ENCODE measurements around the gene PLXND1. TPM values are rescaled to one million over a fixed set of nuclear protein-coding genes. Genes with fewer than 3 reads are reported as not detected.
A peak's percentile ranks its signal among the peaks of the same experiment; 100 is the strongest.
"Not testable (repeated sequence)": the region's sequence is repeated elsewhere in the genome, so short reads cannot be mapped to it uniquely, and the experiment has no call there.

Gene PLXND1
- polyA plus RNA-seq, 6 donors from 2014 or later = 0.11 to 0.32 TPM; not detected in 4

GRCh38 chr3:129527262-129527661 is 79.2 kb downstream of the PLXND1 start:
- ATAC-seq (ENCODE audit: low read depth in 2 of 2) (no peak), DNase-seq (no peak)
- H3K27ac Mint-ChIP-seq = peak overlapping the region in 1 of 6 donors; percentile 86
- no peaks in the 10 kb centered on the region for H3K9me3 Mint-ChIP-seq
- peaks cover 14 to 21% (median 20%) of the 10 kb centered on the region in 3 donors for H3K4me1 Mint-ChIP-seq
- no peaks in the 10 kb centered on the region for H3K36me3 Mint-ChIP-seq
- peaks cover 0 to 6% (median 0%) of the 10 kb centered on the region in 3 donors for H3K27me3 Mint-ChIP-seq
- peak overlapping the region in 1 of 8 donors; percentile 25 for H3K4me3 Mint-ChIP-seq

GRCh38 chr3:129526121-129526900 is 80.2 kb downstream of the PLXND1 start:
- no peaks in the 10 kb centered on the region for H3K9me3 Mint-ChIP-seq
- H3K4me1 Mint-ChIP-seq = peaks cover 14 to 21% (median 20%) of the 10 kb centered on the region in 3 donors
- H3K36me3 Mint-ChIP-seq = no peaks in the 10 kb centered on the region
- no peaks in the 10 kb centered on the region for H3K27me3 Mint-ChIP-seq
- ATAC-seq (ENCODE audit: low read depth in 2 of 2) (peak; percentile 100), DNase-seq (peak; percentile 73)
- H3K27ac Mint-ChIP-seq = peak overlapping the region; percentile 62 to 92 (median 80)
- H3K4me3 Mint-ChIP-seq = no peak overlapping the region

DNA sequence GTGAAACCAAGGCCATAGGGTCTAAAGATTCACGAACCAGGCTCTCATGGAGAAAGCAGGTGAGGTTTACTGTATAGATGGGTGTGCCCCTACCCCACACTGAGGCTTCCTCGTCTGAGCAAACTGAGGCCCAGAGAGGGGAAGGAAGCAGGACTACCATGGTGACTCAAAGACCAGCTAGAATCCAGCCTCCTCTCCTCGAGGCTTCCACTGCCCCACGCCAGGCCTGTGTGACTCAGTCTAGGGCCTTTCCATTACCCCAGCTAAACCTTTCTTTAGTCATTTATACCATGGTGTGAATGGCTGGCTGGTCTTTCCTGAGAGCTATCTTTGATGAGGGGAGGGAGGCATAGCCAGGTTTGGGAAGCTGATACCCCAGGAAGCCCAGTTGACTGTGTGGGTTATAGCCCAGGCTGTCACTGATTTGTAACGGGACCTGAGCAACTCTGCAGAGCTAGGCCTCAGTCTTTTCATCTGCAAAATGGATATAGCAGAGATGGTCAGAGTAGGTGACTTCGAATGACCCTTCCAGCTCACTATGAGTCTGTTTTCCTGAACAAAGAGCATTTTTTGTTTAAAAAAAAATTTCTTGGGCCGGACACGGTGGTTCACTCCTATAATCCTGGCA is 81.0 kb downstream of the PLXND1 start:
- ATAC-seq (ENCODE audit: low read depth in 2 of 2) (no peak), DNase-seq (no peak)
- Mint-ChIP-seq H3K4me1 (peaks cover 14 to 21% (median 20%) of the 10 kb centered on the region in 3 donors), H3K9me3 (no peaks in the 10 kb centered on the region), H3K27me3 (no peaks in the 10 kb centered on the region), H3K4me3 (peak overlapping the region in 1 of 8 donors; percentile 29), H3K36me3 (no peaks in the 10 kb centered on the region), H3K27ac (peak overlapping the region; percentile 61 to 92 (median 71))

DNA sequence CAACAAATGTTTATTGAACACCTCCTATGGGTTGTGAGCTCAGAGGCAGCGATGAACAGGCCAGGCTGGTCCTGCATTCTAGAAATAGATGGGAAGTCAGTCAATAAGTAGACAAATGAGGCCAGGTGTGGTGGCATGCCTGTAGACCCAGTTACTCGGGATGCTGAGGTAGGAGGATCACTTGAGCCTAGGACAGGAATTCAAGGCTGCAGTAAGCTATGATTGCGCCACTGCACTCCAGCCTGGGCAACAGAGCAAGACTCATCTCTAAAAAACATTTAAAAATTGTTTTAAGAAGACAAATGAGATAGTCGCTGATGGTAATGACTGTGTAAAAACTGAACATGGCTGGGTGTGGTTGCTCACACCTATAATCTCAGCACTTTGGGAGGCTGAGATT is 82.4 kb downstream of the PLXND1 start:
- DNase-seq (no peak), ATAC-seq (ENCODE audit: low read depth in 2 of 2) (no peak)
- peak overlapping the region in 1 of 6 donors; percentile 10 for H3K27ac Mint-ChIP-seq
- H3K27me3 Mint-ChIP-seq = no peaks in the 10 kb centered on the region
- H3K4me3 Mint-ChIP-seq = no peak overlapping the region
- H3K4me1 Mint-ChIP-seq = peaks cover 14 to 21% (median 20%) of the 10 kb centered on the region in 3 donors
- no peaks in the 10 kb centered on the region for H3K36me3 Mint-ChIP-seq
- H3K9me3 Mint-ChIP-seq = no peaks in the 10 kb centered on the region

DNA sequence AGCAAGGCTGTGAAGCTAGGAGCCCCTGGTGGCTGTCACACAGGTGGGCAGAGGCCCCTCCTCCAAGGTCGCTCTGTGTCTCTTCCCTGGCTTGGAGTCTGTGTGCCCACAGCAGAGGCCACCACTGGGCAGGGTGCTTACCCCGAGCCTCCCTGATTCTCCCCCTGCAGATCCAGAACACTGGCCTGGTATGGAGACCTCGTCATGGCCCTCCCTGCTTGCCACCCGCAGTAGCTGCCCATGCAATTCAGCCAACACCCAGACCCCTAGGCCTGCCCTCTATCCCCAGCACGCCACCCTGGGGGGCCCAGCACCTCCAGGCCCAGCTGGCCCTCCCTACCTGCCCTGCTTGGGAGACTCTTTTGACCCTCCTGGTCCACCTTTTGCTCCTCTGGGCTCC is 83.5 kb downstream of the PLXND1 start:
- no peaks in the 10 kb centered on the region for H3K36me3 Mint-ChIP-seq
- DNase-seq = no peak
- H3K9me3 Mint-ChIP-seq = no peaks in the 10 kb centered on the region
- H3K27me3 Mint-ChIP-seq = no peaks in the 10 kb centered on the region
- H3K27ac Mint-ChIP-seq = peak overlapping the region in 1 of 6 donors; percentile 39
- ATAC-seq (ENCODE audit: low read depth in 2 of 2) = no peak
- no peak overlapping the region for H3K4me3 Mint-ChIP-seq
- H3K4me1 Mint-ChIP-seq = peaks cover 14 to 21% (median 19%) of the 10 kb centered on the region in 3 donors

DNA sequence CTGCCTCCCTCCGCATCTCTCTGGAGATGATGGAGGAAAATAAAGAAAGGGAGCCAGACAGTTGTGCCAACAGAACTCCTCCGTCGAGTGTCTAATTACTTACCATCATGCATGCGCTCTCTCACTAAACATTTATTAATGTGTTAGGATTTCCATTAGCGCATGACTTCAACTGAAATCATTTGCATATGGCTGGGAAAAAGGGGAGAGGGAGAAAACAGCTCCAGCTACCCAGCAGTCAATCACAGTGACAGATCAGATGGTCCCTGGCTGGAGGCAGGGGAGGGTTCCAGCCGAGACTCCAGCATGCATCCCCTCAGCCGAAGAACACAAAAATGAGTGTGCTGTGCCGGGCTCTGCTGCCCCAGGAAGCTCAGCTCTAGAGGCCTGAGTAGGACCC is 84.9 kb downstream of the PLXND1 start:
- DNase-seq (no peak), ATAC-seq (ENCODE audit: low read depth in 2 of 2) (no peak)
- Mint-ChIP-seq H3K9me3 (no peaks in the 10 kb centered on the region), H3K27ac (peak overlapping the region in 1 of 6 donors; percentile 49), H3K27me3 (no peaks in the 10 kb centered on the region), H3K4me3 (no peak overlapping the region), H3K36me3 (peaks cover 0 to 9% of the 10 kb centered on the region in 2 donors), H3K4me1 (peaks cover 6 to 16% (median 9%) of the 10 kb centered on the region in 3 donors)

DNA sequence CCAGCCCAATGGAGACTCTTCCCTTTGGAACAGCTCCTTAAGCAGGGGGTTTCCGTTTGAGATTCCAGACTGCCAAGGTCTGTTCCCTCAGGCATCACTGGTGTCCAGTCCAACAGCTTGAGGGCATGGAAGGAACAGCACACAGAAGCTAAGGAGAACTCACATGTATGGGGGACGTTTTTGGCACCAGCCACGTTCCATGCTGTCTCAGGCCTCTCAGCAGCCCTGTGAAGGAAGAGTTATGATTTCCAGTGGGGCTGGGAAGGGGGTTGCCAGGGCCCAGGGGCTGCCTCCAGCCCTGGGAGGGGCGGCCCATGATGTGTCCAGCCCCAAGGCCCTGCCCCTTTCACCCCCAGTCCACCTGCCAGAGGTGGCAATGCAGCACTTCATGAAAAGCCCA is 85.5 kb downstream of the PLXND1 start:
- Mint-ChIP-seq H3K4me1 (peaks cover 0 to 10% (median 5%) of the 10 kb centered on the region in 3 donors), H3K9me3 (no peaks in the 10 kb centered on the region), H3K27ac (no peak overlapping the region), H3K4me3 (no peak overlapping the region), H3K36me3 (peaks cover 4 to 9% of the 10 kb centered on the region in 2 donors), H3K27me3 (no peaks in the 10 kb centered on the region)
- no peak for DNase-seq
- ATAC-seq (ENCODE audit: low read depth in 2 of 2) = no peak

GRCh38 chr3:129519896-129520715 is 86.4 kb downstream of the PLXND1 start:
- H3K4me3 Mint-ChIP-seq = no peak overlapping the region
- no peak overlapping the region for H3K27ac Mint-ChIP-seq
- no peaks in the 10 kb centered on the region for H3K9me3 Mint-ChIP-seq
- H3K4me1 Mint-ChIP-seq = peaks cover 0 to 4% (median 1%) of the 10 kb centered on the region in 3 donors
- ATAC-seq (ENCODE audit: low read depth in 2 of 2) = no peak
- no peak for DNase-seq
- H3K36me3 Mint-ChIP-seq = peaks cover 6 to 9% of the 10 kb centered on the region in 2 donors
- H3K27me3 Mint-ChIP-seq = no peaks in the 10 kb centered on the region

- Mint-ChIP-seq H3K4me1 (peaks cover 0 to 4% (median 0%) of the 10 kb centered on the region in 3 donors), H3K27me3 (no peaks in the 10 kb centered on the region), H3K4me3 (no peak overlapping the region), H3K27ac (no peak overlapping the region), H3K36me3 (peaks cover 6 to 9% of the 10 kb centered on the region in 2 donors), H3K9me3 (no peaks in the 10 kb centered on the region)
- DNase-seq (no peak), ATAC-seq (ENCODE audit: low read depth in 2 of 2) (no peak)
Measured at GRCh38 chr3:129519449-129519848, 87.0 kb downstream of the PLXND1 start.

- Mint-ChIP-seq H3K27me3 (no peaks in the 10 kb centered on the region), H3K4me1 (peaks cover 0 to 4% (median 0%) of the 10 kb centered on the region in 3 donors), H3K36me3 (peaks cover 6 to 9% of the 10 kb centered on the region in 2 donors), H3K27ac (peak overlapping the region in 2 of 6 donors; percentile 62 to 64), H3K9me3 (no peaks in the 10 kb centered on the region), H3K4me3 (no peak overlapping the region)
- no peak for ATAC-seq (ENCODE audit: low read depth in 2 of 2)
- DNase-seq = no peak
Measured at GRCh38 chr3:129518581-129518980, 87.9 kb downstream of the PLXND1 start.

- peaks cover 0 to under 1% (median 0%) of the 10 kb centered on the region in 3 donors for H3K4me1 Mint-ChIP-seq
- DNase-seq (no peak), ATAC-seq (ENCODE audit: low read depth in 2 of 2) (no peak)
- H3K27ac Mint-ChIP-seq = no peak overlapping the region
- no peaks in the 10 kb centered on the region for H3K9me3 Mint-ChIP-seq
- H3K27me3 Mint-ChIP-seq = no peaks in the 10 kb centered on the region
- H3K36me3 Mint-ChIP-seq = peaks cover 6 to 9% of the 10 kb centered on the region in 2 donors
- no peak overlapping the region for H3K4me3 Mint-ChIP-seq
Measured at GRCh38 chr3:129518038-129518561, 88.4 kb downstream of the PLXND1 start.

- Mint-ChIP-seq H3K27ac (no peak overlapping the region), H3K36me3 (peaks cover 6 to 9% of the 10 kb centered on the region in 2 donors), H3K27me3 (no peaks in the 10 kb centered on the region), H3K4me3 (no peak overlapping the region), H3K4me1 (no peaks in the 10 kb centered on the region), H3K9me3 (no peaks in the 10 kb centered on the region)
- ATAC-seq (ENCODE audit: low read depth in 2 of 2) (no peak), DNase-seq (no peak)
Measured at GRCh38 chr3:129517516-129517915, 89.0 kb downstream of the PLXND1 start.

- H3K4me3 Mint-ChIP-seq; ATAC-seq (ENCODE audit: low read depth in 2 of 2); H3K27me3 Mint-ChIP-seq; H3K9me3 Mint-ChIP-seq; H3K4me1 Mint-ChIP-seq; H3K27ac Mint-ChIP-seq; DNase-seq: not testable (repeated sequence)
- peaks cover 9 to 16% of the 10 kb centered on the region in 2 donors for H3K36me3 Mint-ChIP-seq
Measured at GRCh38 chr3:129515821-129516432, 90.5 kb downstream of the PLXND1 start.
